ENCODE data around the gene MGMT.

The MGMT gene

DNA sequence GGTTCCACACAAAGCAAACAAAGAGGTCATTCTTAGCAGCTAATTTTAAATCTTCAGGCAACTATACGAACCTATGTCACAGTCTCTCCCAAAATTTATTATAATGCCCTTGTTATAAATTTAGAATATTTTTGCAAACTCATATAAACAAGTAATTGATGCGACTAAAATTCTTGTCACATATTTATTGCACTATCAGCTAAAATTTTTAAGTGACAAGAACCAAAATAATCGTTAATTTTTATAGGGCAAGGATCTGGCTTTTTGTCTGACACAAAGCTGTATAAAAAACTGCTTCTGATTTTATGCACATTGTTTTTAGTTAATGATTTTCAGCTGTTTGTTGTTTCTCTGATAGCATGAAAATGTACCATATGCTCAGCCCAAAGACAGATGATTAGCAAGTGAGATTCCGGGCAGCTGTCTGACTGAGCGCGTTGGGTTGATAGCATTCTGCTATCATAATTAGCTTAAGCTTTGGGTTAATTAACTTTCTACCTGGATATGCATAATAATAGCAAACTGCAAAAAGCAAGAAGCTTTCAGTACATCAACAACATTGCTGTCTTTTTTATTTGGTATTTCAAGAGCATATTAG lies 136.0 kb downstream of the MGMT start:
- no peak for DNase-seq

DNA sequence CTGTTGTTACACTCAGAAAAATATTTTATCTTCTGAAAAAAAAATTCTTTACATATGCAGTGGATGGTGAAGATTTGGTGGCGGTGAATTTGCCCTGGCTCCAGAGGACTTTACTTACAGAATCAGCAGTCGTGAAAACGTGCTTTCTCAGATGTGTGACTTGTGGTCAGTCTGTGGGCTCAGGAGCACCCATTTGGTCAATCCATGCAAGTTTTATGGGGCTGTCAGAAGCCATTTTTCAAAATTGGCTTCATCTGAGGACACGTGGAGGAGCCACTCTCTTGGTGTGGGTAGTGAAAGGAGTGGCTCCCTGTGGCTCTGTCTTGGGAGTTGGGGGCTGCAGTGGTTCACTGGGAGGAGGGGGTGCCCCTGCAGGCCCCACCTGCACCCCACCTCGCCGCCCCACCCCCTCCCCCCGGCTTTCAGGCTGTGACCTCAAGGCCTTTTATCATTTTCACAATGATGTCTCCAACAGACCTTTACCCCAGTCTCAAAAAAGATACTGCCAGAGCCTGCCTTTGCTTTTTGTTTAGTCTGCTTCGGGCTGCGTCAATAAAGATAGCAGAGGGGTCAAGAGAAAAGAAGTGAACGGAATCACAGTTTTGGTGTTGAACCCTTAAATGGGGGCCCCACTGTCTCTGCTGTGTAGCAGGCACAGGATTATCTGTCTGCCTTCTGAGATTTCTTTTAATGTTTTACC lies 137.4 kb downstream of the MGMT start:
- DNase-seq = no peak

DNA sequence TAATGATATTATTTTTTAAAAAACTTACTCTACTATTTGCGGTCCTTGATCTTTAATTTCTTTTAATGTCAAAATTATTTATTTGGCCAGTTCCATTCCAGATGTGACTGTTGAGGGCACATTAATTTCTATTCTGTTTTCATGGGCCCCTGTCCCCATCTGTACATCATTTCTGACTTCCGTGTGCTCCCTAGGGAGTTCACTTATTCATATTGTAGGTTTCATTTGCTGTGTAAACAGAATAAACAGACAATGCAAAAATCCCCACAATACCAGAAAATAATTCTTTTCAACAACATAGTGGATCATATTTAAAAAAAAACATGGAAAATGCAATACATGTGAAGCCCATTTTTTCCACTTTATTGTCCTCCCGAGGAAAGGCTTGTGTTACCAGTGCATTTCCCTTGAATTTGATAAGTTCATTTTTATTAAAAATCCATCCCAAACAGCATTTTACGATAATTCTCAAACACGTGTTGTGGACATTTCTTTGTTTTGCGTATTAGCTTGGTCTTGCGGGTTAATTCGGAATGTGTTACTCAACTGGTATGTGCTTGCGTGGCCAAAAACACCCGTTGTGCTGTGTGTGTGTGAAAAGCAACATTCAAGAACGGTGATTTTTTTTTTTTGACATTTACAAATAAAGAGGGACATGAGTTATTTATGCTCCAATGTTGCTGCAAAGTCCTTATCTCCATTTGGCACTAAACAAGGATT lies 138.4 kb downstream of the MGMT start:
- no peak for DNase-seq

DNA sequence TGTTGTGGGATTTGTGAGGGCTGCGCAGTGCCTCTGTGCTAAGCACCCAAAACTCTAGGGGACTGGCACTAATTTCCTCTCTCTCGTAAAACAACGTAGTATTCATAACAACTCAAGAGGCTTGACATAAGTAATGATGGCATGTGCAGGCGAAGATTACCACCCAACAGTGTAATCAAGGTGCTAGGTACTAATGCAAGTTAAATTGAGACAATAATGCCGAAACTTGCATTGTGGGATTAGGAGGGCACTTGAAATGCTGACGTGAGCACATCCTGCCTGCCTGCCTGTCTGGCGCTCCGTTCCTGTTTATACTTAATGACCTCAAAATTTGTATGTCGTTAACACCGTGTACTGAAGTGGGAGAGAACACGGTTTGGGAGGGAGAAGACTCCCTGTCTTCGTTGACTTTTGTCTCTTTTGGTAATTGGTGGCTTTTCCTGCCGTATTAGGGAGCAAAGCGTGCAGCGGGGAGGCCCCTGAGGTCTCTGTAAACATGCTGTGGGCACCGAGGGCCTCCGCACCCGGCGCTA lies 139.0 kb downstream of the MGMT start:
- DNase-seq = no peak

DNA sequence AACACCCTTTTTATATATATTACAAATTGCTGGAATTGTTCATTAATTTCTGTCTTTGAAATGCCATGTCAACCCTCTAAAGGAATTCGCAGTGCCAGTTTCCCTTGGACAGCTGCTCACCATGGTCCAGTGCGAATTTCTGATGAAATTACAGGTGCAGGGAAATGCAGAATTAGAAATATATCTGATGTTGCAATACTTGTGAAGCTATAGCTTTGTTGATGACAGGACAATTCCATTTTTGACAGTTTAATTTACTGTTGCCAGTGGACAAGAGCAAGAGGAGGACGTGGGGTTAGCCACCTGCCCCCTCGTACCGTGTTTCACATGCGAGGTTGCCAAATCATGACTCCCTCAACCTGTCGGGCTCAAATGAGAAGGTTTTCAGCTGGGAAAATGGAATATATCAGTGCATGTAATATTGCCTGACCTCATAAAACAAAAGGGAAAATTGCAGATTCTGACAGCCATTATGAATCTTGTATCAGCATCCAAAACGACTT lies 140.6 kb downstream of the MGMT start:
- DNase-seq = no peak

DNA sequence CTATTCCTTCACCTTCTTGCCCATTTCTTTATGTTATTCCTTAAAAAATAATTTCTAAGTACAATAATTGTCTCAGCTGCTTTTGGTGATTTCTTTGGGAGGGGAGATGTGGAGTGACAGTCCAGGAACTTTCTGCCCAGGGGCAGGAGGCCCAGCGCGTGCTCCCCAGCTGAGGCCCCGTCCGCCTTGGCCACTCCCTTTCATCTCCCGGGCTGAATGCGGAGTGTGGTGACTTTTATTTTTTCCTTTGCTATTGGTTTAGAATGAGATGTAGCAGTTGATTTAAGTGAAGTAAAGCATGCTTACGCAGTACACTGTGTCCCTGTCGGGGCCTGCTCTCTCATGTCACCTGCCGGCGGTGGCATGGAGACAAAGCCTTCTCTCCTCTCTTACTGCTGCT lies 141.6 kb downstream of the MGMT start:
- no peak for DNase-seq

DNA sequence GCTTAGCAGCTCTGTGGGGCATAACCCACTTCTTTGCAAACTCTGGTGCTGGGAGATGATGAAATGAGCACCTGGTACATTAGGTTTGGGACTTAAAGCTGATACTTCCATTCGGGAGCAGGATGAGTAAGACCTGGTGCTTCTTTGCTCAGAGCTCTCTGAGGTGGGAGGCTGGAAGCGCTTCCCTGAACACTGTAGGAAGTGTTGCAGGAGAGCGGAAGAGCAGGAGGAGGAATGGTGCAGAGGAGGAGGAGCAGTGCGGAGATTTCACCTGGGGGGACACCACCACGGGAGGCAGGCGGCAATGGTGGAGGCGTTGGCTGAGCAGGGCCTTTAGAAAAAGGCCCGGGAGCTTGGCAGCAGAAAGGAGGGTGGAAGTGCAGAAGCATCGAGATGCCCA lies 142.5 kb downstream of the MGMT start:
- no peak for DNase-seq

DNA sequence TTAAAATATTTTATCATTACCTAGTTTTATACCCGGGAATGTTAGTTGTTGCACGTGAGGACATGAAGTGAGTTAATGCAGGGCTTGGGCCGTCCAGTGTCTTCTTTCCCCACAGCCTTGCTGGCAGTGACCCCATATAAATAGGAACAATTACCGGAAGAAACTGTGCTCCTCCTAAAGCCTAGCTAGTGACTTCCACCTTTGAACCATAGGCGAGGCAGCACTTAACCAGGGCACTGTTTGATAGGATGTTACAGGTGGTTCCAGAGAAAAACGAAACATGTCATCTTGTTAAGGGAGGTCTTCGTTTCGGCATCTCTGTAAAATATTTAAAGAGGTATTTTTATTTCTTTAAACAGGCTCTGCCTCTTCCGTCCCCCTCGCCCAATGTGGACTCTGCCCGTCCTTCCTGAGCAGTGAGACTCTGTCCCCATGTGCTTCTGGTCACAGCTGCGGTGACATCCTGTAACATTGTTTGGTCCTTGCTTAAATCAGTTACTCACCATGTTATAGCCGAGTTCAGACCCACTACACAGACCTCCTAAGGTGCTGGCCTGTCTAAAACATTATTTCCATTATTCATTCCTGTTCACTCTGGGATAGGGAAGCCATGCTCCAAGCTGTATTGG lies 145.6 kb downstream of the MGMT start:
- DNase-seq = no peak

DNA sequence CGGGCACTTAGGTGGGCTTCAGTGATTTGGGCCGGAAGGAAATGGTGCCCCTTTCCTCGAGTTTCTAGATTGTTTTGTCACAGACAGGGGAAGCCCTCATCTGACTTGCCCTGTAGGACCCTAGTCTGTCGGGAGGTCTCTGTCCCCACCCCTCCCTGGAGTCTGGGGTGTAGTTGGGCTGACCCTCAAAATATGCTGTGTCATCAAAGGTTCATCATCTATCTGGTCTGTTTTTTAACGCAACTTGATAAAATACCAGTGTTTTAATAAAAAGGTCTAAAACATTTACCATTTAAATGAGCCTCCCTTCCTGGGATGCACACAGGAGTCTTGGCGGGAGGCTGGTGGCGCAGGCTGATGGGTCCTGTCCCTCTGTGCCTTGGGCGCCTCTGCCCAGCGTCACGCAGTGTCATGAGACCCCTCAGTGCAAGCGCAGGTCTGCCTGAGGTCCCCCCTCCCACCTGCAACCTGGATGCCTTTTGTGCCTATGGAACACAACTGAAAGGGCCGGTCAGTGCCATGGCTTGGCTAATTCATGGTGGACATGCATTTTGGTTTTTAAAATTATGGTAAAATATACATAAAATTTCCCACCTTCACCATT lies 146.4 kb downstream of the MGMT start:
- DNase-seq = no peak

DNA sequence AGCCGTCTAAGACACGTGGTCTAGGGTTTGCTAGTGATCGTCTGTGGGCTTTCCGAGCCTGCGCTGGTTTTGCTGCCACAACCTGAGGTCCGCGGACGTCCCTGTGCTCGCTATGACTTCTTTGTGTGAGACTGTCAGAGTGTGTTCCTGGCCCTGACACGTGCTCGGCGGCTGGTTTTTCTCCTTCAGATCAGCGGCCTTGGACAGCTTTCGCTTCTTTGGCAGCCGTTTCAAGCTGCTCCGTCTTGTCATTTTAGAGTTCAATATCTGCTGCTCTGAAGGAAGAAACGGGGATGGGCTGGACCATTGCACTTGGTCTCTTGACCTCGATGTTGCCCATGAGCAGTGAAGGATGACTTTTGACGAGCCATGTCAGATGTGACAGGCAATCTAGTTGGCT lies 147.3 kb downstream of the MGMT start:
- no peak for DNase-seq

DNA sequence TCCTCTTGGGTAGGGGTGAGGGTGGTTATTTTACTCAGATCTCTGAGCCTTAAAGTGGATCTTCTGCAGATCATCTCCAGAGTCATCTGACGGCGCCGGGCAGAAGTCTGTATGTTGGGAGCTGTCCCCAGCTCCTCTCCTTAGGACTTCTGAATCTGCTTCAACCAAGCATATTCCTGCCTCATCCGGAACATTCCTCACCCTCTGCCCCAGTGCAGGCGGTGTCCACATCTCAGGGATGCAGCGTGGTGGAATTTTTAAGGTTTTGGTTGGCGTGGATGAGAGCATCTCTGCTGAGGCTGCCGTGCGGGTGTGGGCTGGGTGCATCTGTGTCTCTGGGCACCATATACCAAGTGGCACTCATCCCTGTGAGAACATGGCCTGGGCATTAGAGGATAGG lies 148.3 kb downstream of the MGMT start:
- DNase-seq = no peak

DNA sequence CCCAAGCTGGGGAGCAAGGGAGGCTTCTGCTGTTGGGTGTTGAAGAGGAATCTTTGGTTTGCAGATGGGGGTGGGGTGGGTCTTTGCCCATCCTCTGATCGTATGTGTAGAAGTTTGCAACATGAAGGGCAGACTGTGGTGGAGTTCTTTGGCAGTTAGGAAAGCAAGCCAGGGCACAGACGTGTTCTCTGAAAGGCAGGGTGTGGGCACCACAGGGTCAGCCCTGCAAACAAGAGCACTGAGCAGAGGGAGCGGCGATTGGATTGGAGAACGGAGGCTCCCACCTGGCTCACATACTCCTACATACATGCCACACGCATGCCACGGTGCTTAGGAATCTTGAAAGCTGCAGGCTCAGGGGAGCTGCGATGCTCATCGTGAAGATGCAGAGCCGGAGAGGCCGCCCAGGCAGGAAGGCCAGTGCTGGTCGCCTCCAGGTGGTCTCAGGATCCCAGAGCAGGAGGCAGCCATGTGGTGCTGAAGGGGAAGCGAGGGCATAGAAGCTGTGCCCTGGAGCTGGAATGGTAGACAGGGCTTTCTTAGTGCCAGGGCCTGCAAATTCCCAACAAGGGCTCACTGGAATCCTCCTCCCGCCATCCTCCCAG lies 149.0 kb downstream of the MGMT start:
- DNase-seq = no peak

DNA sequence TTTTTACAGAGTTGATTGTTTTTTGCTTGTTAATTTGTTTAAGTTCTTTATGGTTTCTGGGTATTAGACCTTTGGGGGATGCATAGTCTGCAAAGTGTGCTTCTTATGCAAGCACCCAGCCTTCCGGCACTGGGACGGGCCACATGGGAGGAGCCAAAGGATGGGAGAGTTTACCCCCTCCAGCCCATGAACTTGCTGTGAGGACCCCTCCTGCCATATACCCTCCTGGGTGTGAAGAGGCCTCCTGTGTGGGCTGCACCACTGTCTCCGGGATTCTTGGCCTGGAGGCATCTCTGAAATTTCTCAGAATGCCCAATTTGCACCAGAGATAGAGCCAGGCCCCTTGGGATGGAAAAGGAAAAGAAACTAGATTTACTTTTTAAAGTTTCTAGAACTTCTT lies 150.7 kb downstream of the MGMT start:
- no peak for DNase-seq

DNA sequence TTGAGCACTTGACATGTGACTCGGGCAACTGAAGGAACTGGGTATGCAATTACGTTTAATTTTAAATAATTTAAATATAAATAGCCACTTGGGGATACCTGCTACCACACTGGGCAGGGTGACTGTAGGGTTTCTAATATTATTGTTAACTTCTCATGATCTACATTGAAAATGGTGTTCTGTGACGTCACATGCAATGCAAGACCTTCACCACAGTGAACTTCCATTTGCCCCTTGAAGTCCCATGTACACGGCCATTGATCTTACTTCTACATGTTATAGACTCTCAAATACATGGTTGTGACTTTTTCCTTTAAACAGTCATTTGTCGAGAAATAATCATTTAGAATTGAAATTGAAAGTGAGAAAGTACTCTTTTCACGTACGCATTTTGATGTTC lies 154.0 kb downstream of the MGMT start:
- DNase-seq = no peak

DNA sequence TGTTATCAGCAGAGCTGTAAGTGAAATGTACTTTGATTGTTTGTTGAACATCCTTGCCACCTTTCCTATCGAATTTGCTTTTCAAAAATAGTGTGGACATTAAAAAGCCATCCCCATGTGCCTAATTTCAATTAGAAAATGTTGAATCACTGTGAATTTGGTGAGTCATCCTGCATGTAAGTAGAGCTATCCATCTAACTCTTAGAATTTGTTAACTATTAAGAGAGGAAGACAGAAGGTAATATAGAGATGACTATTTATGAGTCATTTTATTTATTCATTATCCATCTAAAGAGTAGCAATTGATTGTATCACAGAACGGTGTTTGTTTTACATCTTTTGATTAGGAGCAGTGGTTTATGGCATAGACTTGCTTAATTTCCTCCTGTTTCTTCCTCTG lies 154.7 kb downstream of the MGMT start:
- DNase-seq = no peak

DNA sequence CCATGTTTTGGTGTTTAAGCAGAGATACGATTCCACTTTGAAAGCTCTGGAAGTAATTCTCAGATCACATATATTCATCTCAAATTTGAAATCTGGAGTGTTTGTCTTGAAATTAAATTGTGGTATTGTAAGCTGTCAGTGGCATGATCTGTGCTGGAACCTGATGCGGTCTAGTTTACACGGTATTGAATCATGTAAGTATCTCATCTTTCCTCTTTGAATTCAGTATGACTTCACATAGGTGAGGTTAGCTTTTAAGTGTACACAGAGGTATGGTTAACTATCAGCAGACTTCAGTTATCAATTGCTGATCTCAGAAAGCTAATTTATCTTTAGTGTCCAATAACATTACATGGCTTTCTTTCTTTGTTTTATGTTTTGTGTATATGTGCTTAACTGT lies 155.2 kb downstream of the MGMT start:
- no peak for DNase-seq

DNA sequence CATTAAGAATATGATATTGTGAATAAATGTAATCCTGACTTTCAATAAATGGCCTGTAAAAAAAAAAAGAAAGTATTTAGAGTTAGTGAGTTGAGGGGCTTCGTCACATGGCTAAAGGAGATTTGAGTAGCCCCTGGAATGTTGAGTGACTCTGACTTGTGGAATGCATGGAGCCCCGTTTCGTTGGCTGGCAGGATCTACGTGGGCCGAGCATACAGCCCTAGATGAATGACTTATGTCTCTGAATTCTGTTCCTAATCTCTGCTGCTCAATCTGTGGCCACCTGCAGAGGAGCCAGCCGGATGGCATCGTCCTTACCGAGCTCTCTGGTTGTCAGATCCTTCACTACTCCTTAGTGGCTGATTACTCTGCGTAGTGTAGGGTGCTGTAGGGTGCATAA lies 155.7 kb downstream of the MGMT start:
- DNase-seq = no peak

DNA sequence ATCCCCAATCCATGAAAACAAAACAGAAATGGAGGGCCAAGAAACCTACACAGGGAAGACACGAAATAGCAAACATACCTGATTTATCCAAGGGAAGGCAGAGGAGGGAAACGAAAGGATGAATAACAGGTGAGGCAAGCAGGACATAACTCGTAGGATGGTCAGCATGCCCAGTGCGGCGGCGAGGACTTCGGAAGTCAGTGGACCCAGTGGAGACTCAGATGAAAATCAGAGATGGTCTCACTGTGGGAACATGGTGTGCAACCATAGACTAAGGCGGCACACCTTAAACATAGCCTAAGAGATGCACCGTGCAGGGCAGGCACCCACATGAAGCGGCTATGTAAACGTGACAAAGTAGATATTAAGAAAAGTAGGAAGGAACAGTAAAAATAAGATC lies 157.5 kb downstream of the MGMT start:
- DNase-seq = no peak

DNA sequence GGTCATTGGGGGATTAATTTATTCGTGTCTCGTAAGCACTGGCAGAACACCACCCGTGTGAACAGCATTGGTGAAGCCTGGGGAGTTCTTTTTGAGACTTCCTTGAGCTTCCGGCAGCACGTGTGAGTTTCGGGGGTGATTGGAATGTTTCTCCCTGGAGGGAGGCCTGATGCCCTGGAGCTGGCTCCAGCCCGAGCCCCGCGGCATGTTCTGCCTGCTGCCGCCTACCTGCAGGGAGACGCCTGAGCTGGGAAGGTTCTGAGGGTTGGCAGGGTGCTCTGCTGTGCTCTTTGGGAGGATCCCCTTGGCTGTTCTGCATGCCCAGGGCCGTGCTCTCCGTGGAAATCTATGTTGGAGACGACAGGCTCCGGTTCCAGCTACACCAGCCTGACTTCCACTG lies 159.3 kb downstream of the MGMT start:
- no peak for DNase-seq

DNA sequence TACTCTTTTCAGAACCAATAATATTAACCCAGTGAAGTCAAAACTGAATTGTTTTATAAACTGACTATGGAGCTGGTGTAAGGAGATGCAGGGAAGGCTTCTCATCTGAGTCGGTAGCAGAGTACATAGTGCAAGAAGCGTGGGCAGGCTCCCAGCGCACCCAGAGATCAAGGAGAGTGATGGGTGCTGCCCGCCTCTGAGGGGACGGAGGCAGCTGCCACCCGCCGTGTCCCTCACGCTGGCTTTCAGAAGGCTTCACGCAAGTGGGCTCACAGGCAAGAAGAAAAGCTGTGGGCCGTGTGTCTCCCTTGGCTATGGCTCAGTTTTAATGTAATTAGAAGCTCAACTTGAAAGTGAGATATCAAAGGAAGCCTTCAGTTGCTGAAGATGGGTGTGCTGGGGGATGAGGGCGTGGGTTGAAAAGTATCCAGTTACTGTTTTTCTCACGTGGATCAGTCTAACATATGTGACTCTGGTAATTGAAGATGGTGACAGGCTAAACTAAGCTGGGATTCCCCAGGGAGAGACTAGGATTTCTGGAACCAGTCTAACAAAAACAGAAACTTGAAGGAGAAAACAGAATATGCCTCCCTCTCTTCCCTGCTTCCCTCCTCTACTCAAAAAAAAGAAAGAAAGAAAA lies 159.9 kb downstream of the MGMT start:
- DNase-seq = no peak

DNA sequence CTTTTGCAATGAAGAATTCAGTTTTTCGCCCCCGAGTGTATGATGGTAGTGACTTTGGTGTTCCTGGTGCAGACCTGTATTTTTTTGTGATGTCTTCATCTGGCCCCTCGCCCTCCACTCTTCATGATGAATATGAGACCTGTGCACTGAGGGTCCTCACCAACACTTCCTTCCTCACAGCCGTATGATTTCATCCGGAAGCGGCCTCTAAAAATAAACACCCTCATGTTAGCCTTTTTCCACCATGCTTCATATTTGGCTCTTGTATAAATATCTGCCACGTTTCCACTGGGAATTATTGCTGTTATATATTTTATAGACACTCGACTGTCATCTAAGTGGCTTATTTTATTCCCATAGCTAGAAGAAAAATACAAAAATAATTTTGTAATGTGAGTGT lies 160.4 kb downstream of the MGMT start:
- no peak for DNase-seq

DNA sequence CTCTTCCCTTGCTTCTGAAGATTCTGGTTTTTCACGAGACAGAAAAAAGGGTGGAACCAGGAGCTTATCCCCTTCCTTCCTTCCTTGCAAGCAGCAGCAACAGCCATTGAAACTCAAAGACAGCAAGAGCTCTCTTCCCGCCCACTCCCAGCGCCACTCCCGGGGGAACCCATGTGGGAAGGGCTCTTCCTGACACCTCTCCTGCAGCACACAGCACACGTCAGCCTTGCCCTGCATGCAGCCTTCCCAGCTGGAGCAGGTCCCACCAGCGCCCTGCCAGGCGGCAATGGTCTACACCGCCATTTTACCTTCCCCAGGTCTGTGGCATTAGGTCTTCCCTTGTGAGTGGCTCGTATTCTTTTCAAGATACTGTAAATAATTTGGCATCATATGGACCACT lies 161.8 kb downstream of the MGMT start:
- no peak for DNase-seq

Measured in stimulated activated CD4-positive, alpha-beta T cell treated with anti-CD3 and anti-CD28 coated beads, Interleukin-4, amount 100 ng/mL, for 4 hours (primary cell).